Vagina (tissue), 2 donors: ENCODE data around the gene TMPRSS3.

Experiments used
- CTCF ChIP-seq, 3 experiments: fragments of 450-650 bp in 2 of 3; fragments of 200-600 bp in 1 of 3; sonication (generic) in 1 of 3; IDR thresholded peaks; one replicate each; pipeline ENCODE4 v1.5.1; 2017 to 2019; ENCODE audit warnings: antibody characterized with exemption in 3 of 3, mild to moderate bottlenecking in 2 of 3, moderate library complexity in 2 of 3
- POLR2A ChIP-seq, 2 donors: fragments of 450-650 bp; IDR thresholded peaks; one replicate each; pipeline ENCODE4 v1.6.1; 2017; ENCODE audit warnings: antibody characterized with exemption in 2 of 2, mild to moderate bottlenecking in 2 of 2, moderate library complexity in 2 of 2
- POLR2AphosphoS5 ChIP-seq, 2 donors: sonication (generic); formaldehyde crosslinking; IDR thresholded peaks; one replicate each; pipeline ENCODE4 v1.9.0; 2017; ENCODE audit warnings: antibody characterized with exemption in 2 of 2, mild to moderate bottlenecking in 2 of 2, low read depth in 1 of 2; ENCODE audit not compliant: insufficient read depth in 1 of 2

DNA sequence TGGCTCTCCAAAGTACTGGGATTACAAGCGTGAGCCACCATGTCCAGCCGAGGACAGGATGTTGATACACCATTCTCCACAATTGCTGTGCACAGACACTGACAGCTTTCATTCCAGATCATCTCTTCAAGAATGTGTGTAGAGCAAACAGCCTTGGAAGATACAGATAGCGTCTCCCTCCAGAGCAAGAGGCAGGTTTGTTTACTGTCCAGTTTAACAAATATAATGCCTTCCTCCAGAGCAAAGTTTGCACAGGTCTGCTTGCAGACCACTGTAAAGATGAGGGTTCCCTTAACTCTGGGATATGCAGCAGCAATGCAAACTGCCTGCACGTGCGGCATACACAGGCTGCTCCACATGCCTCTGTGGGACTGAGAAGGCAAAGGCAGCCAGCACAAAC is 4.6 kb downstream of the TMPRSS3 start:
- no peak for TF ChIP-seq CTCF (IDR thresholded peaks at IDR 0.05)
- TF ChIP-seq POLR2AphosphoS5 (IDR thresholded peaks at IDR 0.05; ENCODE audit: insufficient read depth in 1 of 2, low read depth in 1 of 2): no peak
- no peak for TF ChIP-seq POLR2A (IDR thresholded peaks at IDR 0.05)
